ENCODE measurements around the gene TBC1D3E. TPM values are rescaled to one million over a fixed set of nuclear protein-coding genes. Genes with fewer than 3 reads are reported as not detected.
"Not testable (repeated sequence)": the region's sequence is repeated elsewhere in the genome, so short reads cannot be mapped to it uniquely, and the experiment has no call there.

TBC1D3E gene
- not detected for total RNA-seq (ENCODE audit: insufficient read depth, low replicate concordance)

DNA sequence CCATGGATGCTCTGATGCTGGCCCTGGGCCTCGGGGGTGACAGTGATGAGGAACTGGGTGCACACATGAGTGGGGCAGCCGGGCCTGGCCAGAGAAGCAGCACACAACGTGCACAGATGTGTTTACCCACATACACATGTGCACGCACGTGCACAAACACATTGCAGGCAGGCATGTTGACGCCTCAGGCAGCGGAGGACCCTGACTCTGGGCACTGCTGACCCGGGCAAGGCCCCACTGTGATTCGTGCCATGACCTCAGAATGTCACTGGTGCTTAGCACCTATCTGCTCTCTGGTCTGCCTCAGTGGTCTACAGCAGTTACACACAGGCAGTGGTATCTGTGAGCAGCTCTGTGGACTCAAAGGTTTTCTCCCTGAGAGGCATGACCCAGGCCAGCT lies at the start of gene TBC1D3E:
Gene TBC1D3E, plus strand, starts transcription at position 301 of the 400 bp plus-strand sequence. CDS start 1,545 bp downstream, outside the sequence.
- not testable (repeated sequence) for DNase-seq (ENCODE audit: low spot score)

DNA sequence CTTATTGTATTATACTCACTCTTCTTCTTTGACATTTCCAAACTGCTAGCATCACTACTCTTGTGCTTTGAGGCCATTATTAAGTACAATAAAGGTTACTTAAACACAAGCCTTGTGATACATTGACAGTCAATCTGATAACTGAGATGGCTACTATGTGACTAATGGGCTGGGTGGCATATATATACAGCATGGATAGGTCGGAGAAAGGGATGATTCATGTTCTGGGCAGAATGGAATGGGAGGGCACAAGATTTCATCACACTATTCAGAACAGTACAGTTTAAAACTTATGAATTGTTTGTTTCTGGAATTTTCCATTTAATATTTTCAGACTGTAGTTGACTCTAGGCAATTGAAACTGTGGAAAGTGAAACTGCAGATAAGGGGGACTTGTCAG lies 40.4 kb upstream of the TBC1D3E start:
- DNase-seq (ENCODE audit: low spot score): not testable (repeated sequence)

GRCh38 chr17:38088120-38088519 lies 39.6 kb upstream of the TBC1D3E start:
- DNase-seq (ENCODE audit: low spot score): not testable (repeated sequence)

- not testable (repeated sequence) for DNase-seq (ENCODE audit: low spot score)
These were observed 33.6 kb upstream of the TBC1D3E start for GRCh38 chr17:38094059-38094694.

- not testable (repeated sequence) for DNase-seq (ENCODE audit: low spot score)
These were observed 28.5 kb upstream of the TBC1D3E start for GRCh38 chr17:38099262-38099661.

DNA sequence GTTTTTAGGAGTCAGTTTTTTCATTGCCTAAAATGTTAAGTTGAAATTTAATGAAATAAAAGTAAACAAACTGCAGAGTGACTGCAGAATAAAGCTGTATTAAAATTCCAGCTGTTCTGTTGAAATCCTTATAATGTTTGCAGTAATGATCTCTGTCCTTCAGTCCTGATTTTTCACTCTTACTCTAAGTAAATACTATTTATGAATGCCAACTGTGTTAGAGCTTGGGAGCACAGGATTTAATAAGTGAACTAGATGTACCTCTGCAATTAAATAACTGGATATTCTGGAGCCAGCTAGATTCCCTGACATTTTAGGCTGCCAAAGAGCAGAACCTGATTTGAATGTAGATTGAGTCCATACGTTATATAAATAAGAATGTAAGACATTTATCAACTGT lies 7.9 kb upstream of the TBC1D3E start:
- not testable (repeated sequence) for DNase-seq (ENCODE audit: low spot score)

DNA sequence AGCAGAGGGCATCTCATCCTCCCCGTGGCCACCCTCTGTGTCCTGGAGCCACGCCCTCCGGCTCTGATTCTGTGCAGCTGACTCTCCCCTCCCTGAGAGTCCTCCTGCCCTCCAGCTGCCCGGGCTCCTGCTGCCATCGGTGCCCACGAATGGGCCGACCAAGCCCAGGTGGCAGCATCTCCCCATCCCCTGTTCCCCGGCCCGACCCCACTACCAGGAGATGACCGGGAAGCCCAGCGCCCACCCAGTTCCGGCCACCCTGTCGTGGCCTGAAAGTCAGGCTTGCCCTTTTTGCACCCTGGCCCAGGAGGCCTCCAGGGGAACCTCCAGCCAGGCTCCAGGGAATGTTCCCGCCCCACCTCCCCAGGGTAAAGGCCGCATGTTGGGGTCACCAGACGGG lies 7.1 kb downstream of the TBC1D3E start:
- DNase-seq (ENCODE audit: low spot score): not testable (repeated sequence)

Other genes with a start within 250 kb of the TBC1D3E start
- not detected for gene TBC1D3K, start 203.5 kb upstream of the TBC1D3E start, total RNA-seq (ENCODE audit: insufficient read depth, low replicate concordance)
- gene TBC1D3L, start 138.9 kb upstream of the TBC1D3E start, total RNA-seq (ENCODE audit: insufficient read depth, low replicate concordance): 0.72 TPM
- not detected for gene TBC1D3D, start 124.0 kb upstream of the TBC1D3E start, total RNA-seq (ENCODE audit: insufficient read depth, low replicate concordance)
- gene TBC1D3C, start 59.3 kb upstream of the TBC1D3E start, total RNA-seq (ENCODE audit: insufficient read depth, low replicate concordance): 8.7 TPM
- gene TBC1D3, start 64.6 kb downstream of the TBC1D3E start, total RNA-seq (ENCODE audit: insufficient read depth, low replicate concordance): 2.2 TPM
- 7.5 TPM for gene MRPL45, start 169.2 kb downstream of the TBC1D3E start, total RNA-seq (ENCODE audit: insufficient read depth, low replicate concordance)
- 2.6 TPM for gene GPR179, start 216.0 kb downstream of the TBC1D3E start, total RNA-seq (ENCODE audit: insufficient read depth, low replicate concordance)
- 16.4 TPM for gene SOCS7, start 223.9 kb downstream of the TBC1D3E start, total RNA-seq (ENCODE audit: insufficient read depth, low replicate concordance)

Measured in umbilical cord (tissue), 2 donors.